Gastrocnemius medialis (tissue), 4 donors: ENCODE results near the gene OR11L1. TPM values are rescaled to one million over a fixed set of nuclear protein-coding genes. Genes with fewer than 3 reads are reported as not detected.

ENCODE experiments used
- ATAC-seq, 2 donors: fragments of 150-250 bp; one replicate each; pipeline ENCODE4 v1.9.1; 2016
- DNase-seq, 2 donors: peaks; one replicate each; pipeline ENCODE4 v3.0.0-alpha.2; 2019
- H3K27ac ChIP-seq, 4 donors: fragments of 200-600 bp; sonication (generic); 1 replicate in 1 of 4; 2 replicates in 3 of 4; pipeline ENCODE4 v1.5.1; 2016 to 2018; ENCODE audit warnings: mild to moderate bottlenecking in 2 of 4, moderate library complexity in 1 of 4
- H3K27me3 ChIP-seq, 3 donors: fragments of 200-600 bp; sonication (generic) in 2 of 3; 1 replicate in 1 of 3; 2 replicates in 2 of 3; pipeline versions ENCODE4 v1.5.1 to v1.6.0; 2016 to 2019; ENCODE audit warnings: mild to moderate bottlenecking in 1 of 3, moderate library complexity in 1 of 3
- H3K36me3 ChIP-seq, 2 donors: fragments of 200-600 bp; sonication (generic) in 1 of 2; one replicate each; pipeline ENCODE4 v1.5.1; 2017 to 2018
- H3K4me1 ChIP-seq, 2 donors: fragments of 200-600 bp; sonication (generic) in 1 of 2; one replicate each; pipeline ENCODE4 v1.5.1; 2016 to 2017; ENCODE audit warnings: mild to moderate bottlenecking in 2 of 2
- H3K4me3 ChIP-seq, 4 donors: fragments of 200-600 bp; sonication (generic) in 3 of 4; 1 replicate in 1 of 4; 2 replicates in 3 of 4; pipeline ENCODE4 v1.5.1; 2016 to 2019; ENCODE audit warnings: mild to moderate bottlenecking in 2 of 4
- H3K9me3 ChIP-seq, 3 donors: fragments of 200-600 bp; sonication (generic) in 2 of 3; 1 replicate in 1 of 3; 2 replicates in 2 of 3; pipeline ENCODE4 v1.5.1; 2016 to 2019
- POLR2A ChIP-seq, 2 donors: fragments of 450-650 bp; IDR thresholded peaks; one replicate each; pipeline ENCODE4 v1.6.1; 2017; ENCODE audit warnings: antibody characterized with exemption in 2 of 2, mild to moderate bottlenecking in 2 of 2, moderate library complexity in 2 of 2
- in situ Hi-C, 4 donors: fragments of 200-750 bp; cut with MboI; loops; one replicate each; pipeline versions ENCODE4 v1.15.0 to v1.8.0; 2017; ENCODE audit warnings: low sequenced_read_pairs in 4 of 4
- intact Hi-C: fragments of 100-400 bp; cut with DNase I; formaldehyde crosslinking; loops from one replicate; pipeline ENCODE4 v1.15.1; 2023; ENCODE audit warnings: low total_unique reads
- total RNA-seq, 4 donors: library from RNA; depleted of rRNA; stranded (reverse); fragments of >200 nt; gene quantifications; one replicate each; pipeline versions ENCODE4 v1.1.0 to v1.2.3, GENCODE V29; 2016
- TF ChIP-seq, protein P1 (sequence below), 5 experiments: fragments of 450-650 bp in 3 of 5; fragments of 200-600 bp in 2 of 5; sonication (generic) in 2 of 5; IDR thresholded peaks in 4 of 5; conservative IDR thresholded peaks in 1 of 5; 1 replicate in 4 of 5; 2 replicates in 1 of 5; pipeline ENCODE4 v1.5.1; 2016 to 2019; ENCODE audit warnings: antibody characterized with exemption in 5 of 5, mild to moderate bottlenecking in 3 of 5, moderate library complexity in 3 of 5

Gene OR11L1
- total RNA-seq, 4 donors from 2014 or later, result not detected

DNA sequence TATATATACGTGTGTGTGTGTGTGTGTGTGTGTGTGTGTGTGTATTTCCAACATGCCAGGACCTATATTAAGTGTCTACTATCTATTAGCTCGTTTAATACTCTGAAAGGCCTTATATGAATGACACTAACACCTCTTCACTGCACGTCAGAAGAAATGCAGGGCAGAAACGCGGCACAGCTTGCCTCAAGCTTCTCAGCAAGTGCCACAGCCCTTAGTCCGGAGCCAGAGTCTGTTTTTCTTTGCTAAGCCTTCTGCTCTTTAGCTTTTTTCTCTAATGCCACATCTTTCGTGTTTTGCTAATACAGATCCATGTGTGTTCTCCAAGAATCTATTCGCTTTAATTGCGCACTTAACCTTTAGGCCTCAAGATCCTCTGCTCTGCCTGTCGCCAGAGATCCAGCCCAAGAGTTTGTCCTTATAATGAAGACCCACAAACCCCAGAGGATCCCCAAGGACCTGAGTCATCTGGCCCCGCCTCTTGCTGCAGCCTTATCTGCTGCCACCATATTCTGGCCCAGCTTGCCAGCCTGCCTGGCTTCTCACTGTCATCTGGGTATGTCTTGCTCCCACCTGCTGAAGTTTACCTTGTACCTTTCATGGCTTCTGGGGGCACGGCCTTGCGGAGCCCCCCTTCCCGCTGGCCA is 13.3 kb upstream of the OR11L1 start:
- no peaks in the 10 kb centered on the region for H3K36me3 ChIP-seq
- no peak overlapping the region for H3K4me3 ChIP-seq
- no peaks in the 10 kb centered on the region for H3K4me1 ChIP-seq
- in situ Hi-C loops, result no loop called here
- intact Hi-C loops, result no loop called here
- H3K27me3 ChIP-seq, result peaks cover 0 to 9% (median 0%) of the 10 kb centered on the region in 3 donors
- DNase-seq (no peak), ATAC-seq (no peak)
- H3K9me3 ChIP-seq, result no peaks in the 10 kb centered on the region
- TF ChIP-seq, protein P1, sequence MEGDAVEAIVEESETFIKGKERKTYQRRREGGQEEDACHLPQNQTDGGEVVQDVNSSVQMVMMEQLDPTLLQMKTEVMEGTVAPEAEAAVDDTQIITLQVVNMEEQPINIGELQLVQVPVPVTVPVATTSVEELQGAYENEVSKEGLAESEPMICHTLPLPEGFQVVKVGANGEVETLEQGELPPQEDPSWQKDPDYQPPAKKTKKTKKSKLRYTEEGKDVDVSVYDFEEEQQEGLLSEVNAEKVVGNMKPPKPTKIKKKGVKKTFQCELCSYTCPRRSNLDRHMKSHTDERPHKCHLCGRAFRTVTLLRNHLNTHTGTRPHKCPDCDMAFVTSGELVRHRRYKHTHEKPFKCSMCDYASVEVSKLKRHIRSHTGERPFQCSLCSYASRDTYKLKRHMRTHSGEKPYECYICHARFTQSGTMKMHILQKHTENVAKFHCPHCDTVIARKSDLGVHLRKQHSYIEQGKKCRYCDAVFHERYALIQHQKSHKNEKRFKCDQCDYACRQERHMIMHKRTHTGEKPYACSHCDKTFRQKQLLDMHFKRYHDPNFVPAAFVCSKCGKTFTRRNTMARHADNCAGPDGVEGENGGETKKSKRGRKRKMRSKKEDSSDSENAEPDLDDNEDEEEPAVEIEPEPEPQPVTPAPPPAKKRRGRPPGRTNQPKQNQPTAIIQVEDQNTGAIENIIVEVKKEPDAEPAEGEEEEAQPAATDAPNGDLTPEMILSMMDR (IDR thresholded peaks at IDR 0.05 in 4 of 5, conservative IDR thresholded peaks at IDR 0.05 in 1 of 5), result no peak
- no peak for TF ChIP-seq POLR2A (IDR thresholded peaks at IDR 0.05)
- H3K27ac ChIP-seq, result no peak overlapping the region

DNA sequence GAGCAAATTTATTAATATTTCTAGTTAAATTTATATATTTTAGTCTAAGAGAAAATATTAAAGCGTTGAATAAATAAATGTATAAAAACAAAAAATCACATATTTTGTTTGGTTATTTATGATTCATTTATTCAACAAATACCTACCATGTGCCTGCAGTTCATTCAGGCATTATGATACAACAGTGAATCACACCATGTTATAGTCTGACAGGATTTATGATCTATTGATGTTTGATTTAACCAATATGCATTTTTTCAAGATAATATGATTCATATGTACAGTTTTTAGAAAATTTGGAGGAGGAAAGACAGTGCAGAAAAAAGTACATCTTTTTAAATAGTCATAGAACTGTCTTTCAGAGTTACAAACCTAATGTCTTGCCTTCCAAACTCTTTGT is 7.9 kb upstream of the OR11L1 start:
- H3K27ac ChIP-seq, result no peak overlapping the region
- ATAC-seq (no peak), DNase-seq (no peak)
- TF ChIP-seq POLR2A (IDR thresholded peaks at IDR 0.05), result no peak
- TF ChIP-seq, protein P1 (IDR thresholded peaks at IDR 0.05 in 4 of 5, conservative IDR thresholded peaks at IDR 0.05 in 1 of 5), result no peak
- no peaks in the 10 kb centered on the region for H3K4me1 ChIP-seq
- H3K9me3 ChIP-seq, result no peaks in the 10 kb centered on the region
- intact Hi-C loops, result no loop called here
- no peaks in the 10 kb centered on the region for H3K27me3 ChIP-seq
- no peaks in the 10 kb centered on the region for H3K36me3 ChIP-seq
- H3K4me3 ChIP-seq, result no peak overlapping the region
- in situ Hi-C loops, result no loop called here

DNA sequence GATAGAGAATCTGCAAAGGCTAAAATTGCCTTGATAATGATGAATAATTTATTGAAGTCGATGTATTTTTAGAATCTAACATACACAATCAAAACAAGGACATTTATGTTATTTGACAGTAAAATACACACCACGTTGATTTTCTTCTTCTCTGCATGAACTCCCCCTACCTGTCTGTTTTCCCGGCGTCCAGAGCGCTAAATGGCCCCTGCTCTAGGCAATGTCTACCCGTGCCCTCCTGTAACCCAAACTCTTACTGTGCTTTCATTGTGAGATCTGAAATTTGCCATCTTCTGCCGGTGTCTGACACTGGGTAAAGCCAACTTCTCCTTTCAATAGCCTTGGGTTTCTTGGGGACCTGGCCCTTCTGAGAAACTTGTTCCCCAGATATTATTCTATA is 6.7 kb upstream of the OR11L1 start:
- no peak overlapping the region for H3K4me3 ChIP-seq
- intact Hi-C loops (no loop called here), in situ Hi-C loops (no loop called here)
- H3K4me1 ChIP-seq, result no peaks in the 10 kb centered on the region
- DNase-seq (no peak), ATAC-seq (no peak)
- H3K9me3 ChIP-seq, result no peaks in the 10 kb centered on the region
- no peaks in the 10 kb centered on the region for H3K27me3 ChIP-seq
- no peak for TF ChIP-seq POLR2A (IDR thresholded peaks at IDR 0.05)
- TF ChIP-seq, protein P1 (IDR thresholded peaks at IDR 0.05 in 4 of 5, conservative IDR thresholded peaks at IDR 0.05 in 1 of 5), result no peak
- no peaks in the 10 kb centered on the region for H3K36me3 ChIP-seq
- no peak overlapping the region for H3K27ac ChIP-seq

DNA sequence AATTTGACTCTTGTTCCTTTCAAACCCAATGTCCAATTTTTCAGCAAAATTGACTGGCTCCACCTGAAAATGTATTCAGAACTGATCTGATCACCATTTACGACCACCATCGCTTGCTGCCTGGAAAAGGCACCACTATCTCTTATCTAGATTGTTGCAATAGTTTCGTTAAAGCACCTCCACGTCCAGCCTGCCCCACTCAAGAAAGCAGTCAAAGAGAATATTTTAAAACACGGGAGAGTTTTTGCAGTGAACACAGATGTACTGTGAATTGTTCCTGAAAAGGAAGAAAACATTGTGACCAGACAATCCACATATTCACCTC is 4.0 kb upstream of the OR11L1 start:
- Histone ChIP-seq H3K27me3 (no peaks in the 10 kb centered on the region), H3K27ac (no peak overlapping the region), H3K9me3 (no peaks in the 10 kb centered on the region), H3K4me1 (no peaks in the 10 kb centered on the region), H3K4me3 (no peak overlapping the region), H3K36me3 (no peaks in the 10 kb centered on the region)
- DNase-seq (no peak), ATAC-seq (no peak)
- in situ Hi-C loops, result no loop called here
- TF ChIP-seq, protein P1 (IDR thresholded peaks at IDR 0.05 in 4 of 5, conservative IDR thresholded peaks at IDR 0.05 in 1 of 5), result no peak
- TF ChIP-seq POLR2A (IDR thresholded peaks at IDR 0.05), result no peak
- intact Hi-C loops, result no loop called here
